ENCODE data around the gene FOXRED1. TPM values are rescaled to one million over a fixed set of nuclear protein-coding genes. Genes with fewer than 3 reads are reported as not detected.
A peak's percentile ranks its signal among the peaks of the same experiment; 100 is the strongest.

FOXRED1 gene
- total RNA-seq, 2 experiments from 2014 or later, result 34.8 to 43.4 TPM

- Mint-ChIP-seq H3K27me3 (no peaks in the 10 kb centered on the region), H3K36me3 (ENCODE audit: low read depth) (peaks cover 29% of the 10 kb centered on the region), H3K9me3 (peaks cover 4% of the 10 kb centered on the region), H3K4me3 (no peak overlapping the region), H3K4me1 (peaks cover 40% of the 10 kb centered on the region), H3K27ac (peak overlapping the region; percentile 88)
- POLR2A ChIA-PET, result interaction anchor here (0.6 to 1.1 kb wide), 4 partner anchors 15 to 431 kb away, joined by 3 to 5 read pairs (median 4); partner anchors contain the start of genes DCPS and ST3GAL4
- no peak for DNase-seq
- CTCF ChIA-PET, result interaction anchor here (0.7 to 2.5 kb wide), 10 partner anchors 9 to 337 kb away, joined by 3 to 9 read pairs (median 4); no protein-coding TSS in a partner anchor
These were observed 50.4 kb downstream of the FOXRED1 start for GRCh38 chr11:126319374-126319740.

GRCh38 chr11:126322996-126323395, 54.0 kb downstream of the FOXRED1 start:
- Mint-ChIP-seq H3K27ac (no peak overlapping the region), H3K4me1 (peaks cover 29% of the 10 kb centered on the region), H3K36me3 (ENCODE audit: low read depth) (peaks cover 8% of the 10 kb centered on the region), H3K9me3 (no peaks in the 10 kb centered on the region), H3K27me3 (no peaks in the 10 kb centered on the region), H3K4me3 (no peak overlapping the region)
- POLR2A ChIA-PET, result no interaction called here
- DNase-seq, result no peak
- CTCF ChIA-PET, result no interaction called here

GRCh38 chr11:126327281-126328000, 58.5 kb downstream of the FOXRED1 start:
- Mint-ChIP-seq H3K4me1 (peaks cover 5% of the 10 kb centered on the region), H3K9me3 (no peaks in the 10 kb centered on the region), H3K27ac (no peak overlapping the region), H3K4me3 (no peak overlapping the region), H3K27me3 (no peaks in the 10 kb centered on the region), H3K36me3 (ENCODE audit: low read depth) (peaks cover 9% of the 10 kb centered on the region)
- POLR2A ChIA-PET, result no interaction called here
- CTCF ChIA-PET, result no interaction called here
- DNase-seq, result no peak

Other genes with a start within 250 kb of the FOXRED1 start
- 1 to 10 TPM; 2.6 to 3.4 TPM for gene CDON, start 206.3 kb upstream of the FOXRED1 start, total RNA-seq
- gene RPUSD4, start 57.5 kb upstream of the FOXRED1 start, total RNA-seq, result 10 to 100 TPM; 30.7 to 32.5 TPM
- gene FAM118B, start 57.4 kb upstream of the FOXRED1 start, total RNA-seq, result 10 to 100 TPM in 1 of 2 experiments, 1 to 10 TPM in 1; 9.4 to 11.9 TPM
- gene SRPRA, start 259 bp upstream of the FOXRED1 start, total RNA-seq, result 100 to 1,000 TPM; 107 to 110 TPM
- gene TIRAP, start 13.9 kb downstream of the FOXRED1 start, total RNA-seq, result 10 to 100 TPM; 13.5 to 14.0 TPM
- gene DCPS, start 34.9 kb downstream of the FOXRED1 start, total RNA-seq, result 10 to 100 TPM; 33.1 to 33.5 TPM
- gene ST3GAL4, start 86.5 kb downstream of the FOXRED1 start, total RNA-seq, result 1 to 10 TPM; 7.5 to 7.6 TPM